K562 (cell line): Measurements from ENCODE around the gene NEB. TPM values are rescaled to one million over a fixed set of nuclear protein-coding genes. Genes with fewer than 3 reads are reported as not detected.

Source experiments
- ATAC-seq: fragments of 200-7000 bp; cut with Tn5 transposase; 3 replicates; pipeline ENCODE4 v1.9.1; 2020; ENCODE audit warnings: moderate library complexity
- BruUV-seq: library from RNA; stranded (reverse); fragments of 400-500 nt; replicated peaks from 2 replicates; lab custom pipeline; 2021; lab: Mats Ljungman, UMichigan
- CTCF ChIA-PET: fragments of 300-600 bp; formaldehyde crosslinking; extraction: SDS; loops from one replicate; lab custom pipeline; 2021; ENCODE audit warnings: low intra/inter-chr PET ratio; lab: Yijun Ruan, JAX
- POLR2A ChIA-PET: fragments of 300-600, 350-650 bp; sonication (Branson Sonifier 250); formaldehyde crosslinking; extraction: SDS; loops from one replicate; lab custom pipeline; 2021; ENCODE audit warnings: antibody characterized with exemption, inconsistent platforms; lab: Yijun Ruan, JAX
- DNase-seq, 4 experiments: peaks; one replicate each; pipeline versions ENCODE4 v3.0.0 to v3.0.0-alpha.2; 2011 to 2018; ENCODE audit warnings: low spot score in 3 of 4, mixed read lengths in 3 of 4; ENCODE audit errors: extremely low read depth in 1 of 4
- FAIRE-seq: peaks from 2 replicates; lab custom pipeline; 2011; peaks lifted over from hg19 to GRCh38; lab: Jason Lieb, UNC
- H2AFZ ChIP-seq: 2 replicates; pipeline ENCODE4 v1.6.0; 2011; ENCODE audit warnings: low read depth, low read length, control low read depth, inconsistent platforms
- H3K27ac ChIP-seq: fragments of 200-600 bp; 3 replicates; pipeline ENCODE4 v1.8.0; 2011; ENCODE audit warnings: low read depth, mild to moderate bottlenecking, control low read depth, inconsistent platforms, low read length, moderate library complexity, mixed read lengths; ENCODE audit errors: extremely low read depth
- H3K27me3 ChIP-seq, 2 experiments: fragments of 300-600 bp in 1 of 2; 2 replicates in 1 of 2; 3 replicates in 1 of 2; pipeline versions ENCODE4 v1.6.0 to v1.8.0; 2011; ENCODE audit warnings: inconsistent platforms in 2 of 2, low read length in 2 of 2, mild to moderate bottlenecking in 1 of 2, mixed read lengths in 1 of 2, moderate library complexity in 1 of 2; ENCODE audit not compliant: control insufficient read depth in 2 of 2, insufficient read depth in 2 of 2
- H3K36me3 ChIP-seq: fragments of 300-600 bp; 3 replicates; pipeline ENCODE4 v1.8.0; 2011; ENCODE audit warnings: mild to moderate bottlenecking, low read length, inconsistent platforms; ENCODE audit not compliant: control insufficient read depth, insufficient read depth
- H3K4me1 ChIP-seq, 2 experiments: fragments of 200-600 bp in 1 of 2; replicated peaks in 1 of 2; 2 replicates in 1 of 2; 3 replicates in 1 of 2; pipeline versions ENCODE4 v1.5.1 to v1.8.0; 2011; ENCODE audit warnings: inconsistent platforms in 2 of 2, low read length in 2 of 2, mild to moderate bottlenecking in 1 of 2, mixed read lengths in 1 of 2, moderate library complexity in 1 of 2; ENCODE audit not compliant: control insufficient read depth in 2 of 2, insufficient read depth in 2 of 2
- H3K4me2 ChIP-seq: 2 replicates; pipeline ENCODE4 v1.6.1; 2011; ENCODE audit warnings: low read length, control low read depth, inconsistent platforms, mixed read lengths; ENCODE audit not compliant: insufficient read depth
- H3K4me3 ChIP-seq: fragments of 200-600 bp; sonication (generic), shearing (Covaris generic); 2 replicates; pipeline ENCODE4 v1.5.1; 2016; ENCODE audit warnings: control low read depth, inconsistent platforms
- H3K79me2 ChIP-seq: fragments of 200-600 bp; 3 replicates; pipeline ENCODE4 v1.8.0; 2011; ENCODE audit warnings: low read length, inconsistent platforms; ENCODE audit not compliant: control insufficient read depth, insufficient read depth
- H3K9ac ChIP-seq, 2 experiments: 2 replicates each; pipeline versions ENCODE4 v1.6.0 to v1.6.1; 2011; ENCODE audit warnings: low read depth in 2 of 2, low read length in 2 of 2, control low read depth in 1 of 2, inconsistent platforms in 1 of 2, mild to moderate bottlenecking in 1 of 2, mixed read lengths in 1 of 2; ENCODE audit not compliant: insufficient read depth in 1 of 2
- H3K9me1 ChIP-seq: one replicate; pipeline ENCODE4 v1.6.0; 2011; ENCODE audit warnings: inconsistent platforms, mild to moderate bottlenecking, low read length, moderate library complexity; ENCODE audit not compliant: control insufficient read depth, insufficient read depth
- H3K9me3 ChIP-seq: replicated peaks from 2 replicates; pipeline ENCODE4 v1.5.1; 2011; ENCODE audit warnings: low read depth, low read length, inconsistent platforms; ENCODE audit not compliant: control insufficient read depth, insufficient read depth
- H4K20me1 ChIP-seq: replicated peaks from 2 replicates; pipeline ENCODE4 v1.6.1; 2011; ENCODE audit warnings: low read length, inconsistent platforms, mixed read lengths; ENCODE audit not compliant: control insufficient read depth, insufficient read depth
- ELF4 ChIP-seq: fragments of 450-650 bp; formaldehyde crosslinking; IDR thresholded peaks from 2 replicates; pipeline ENCODE4 v1.4.0; 2022; ENCODE audit warnings: missing genetic modification characterization
- LARP7 ChIP-seq: fragments of 450-650 bp; IDR thresholded peaks from 2 replicates; pipeline ENCODE4 v1.6.1; 2016
- PBX2 ChIP-seq, 2 experiments: IDR thresholded peaks in 1 of 2; conservative IDR thresholded peaks in 1 of 2; 2 replicates each; pipeline ENCODE4 v1.6.1; 2016; ENCODE audit warnings: low read depth in 2 of 2, mild to moderate bottlenecking in 1 of 2, missing compliant biosample characterization in 1 of 2, missing genetic modification characterization in 1 of 2, moderate library complexity in 1 of 2
- PRMT5 ChIP-seq: sonication (generic); formaldehyde crosslinking; IDR thresholded peaks from 2 replicates; pipeline ENCODE4 v1.5.0; 2020; ENCODE audit warnings: missing genetic modification reagents
- TAF1 ChIP-seq: IDR thresholded peaks from 2 replicates; pipeline ENCODE4 v1.6.1; 2011; ENCODE audit warnings: mild to moderate bottlenecking, low read length, moderate library complexity; ENCODE audit not compliant: insufficient read depth, control insufficient read depth, severe bottlenecking; ENCODE audit errors: extremely low read depth
- WGBS: fragments of 100-300 bp; shearing (Covaris generic); methylation state at CpG from one replicate; pipeline ENCODE4 v1.1.6; 2016; ENCODE audit warnings: low coverage, mixed read lengths; ENCODE audit not compliant: insufficient coverage; ENCODE audit errors: missing lambda C conversion rate; 5-methylcytosine and 5-hydroxymethylcytosine counted together
- in situ Hi-C: fragments of 300-500 bp; cut with MboI; formaldehyde crosslinking; loops from 4 replicates; pipeline ENCODE4 v1.15.0; 2018; ENCODE audit warnings: inconsistent platforms, mixed read lengths
- intact Hi-C: fragments of 100-400 bp; cut with micrococcal nuclease; formaldehyde crosslinking; loops from 2 replicates; pipeline ENCODE4 v1.14.2; 2022
- polyA plus RNA-seq, 8 experiments: library from polyadenylated mRNA; depleted of rRNA in 4 of 8; stranded (reverse) in 5 of 8; unstranded in 3 of 8; fragments of >200 nt; fragmentation: Nextera tagmentation in 2 of 8; fragmentation: Illumina TruSeq in 1 of 8; extraction: Ambion mirVana in 2 of 8; extraction: Trizol in 1 of 8; gene quantifications; 2 replicates each; pipeline versions ENCODE4 v1.2.1 to v1.2.3, GENCODE V29; 2011 to 2014; ENCODE audit warnings: inconsistent platforms in 1 of 8, missing spikeins in 1 of 8
- total RNA-seq, 7 experiments: library from RNA; depleted of rRNA in 6 of 7; stranded (reverse); fragments of >200 nt in 6 of 7; fragmentation: Illumina TruSeq in 2 of 7; extraction: Trizol in 2 of 7; gene quantifications; 2 replicates each; pipeline versions ENCODE4 v1.2.1 to v1.2.3, GENCODE V29; 2011 to 2021; ENCODE audit warnings: low replicate concordance in 1 of 7
- TF ChIP-seq, protein P1 (sequence below), 2 experiments: fragments of 450-650 bp in 1 of 2; sonication (generic) in 1 of 2; formaldehyde crosslinking in 1 of 2; IDR thresholded peaks; 2 replicates each; pipeline versions ENCODE4 v1.7.1 to v1.9.0; 2016 to 2022; ENCODE audit warnings: inconsistent platforms in 1 of 2, mild to moderate bottlenecking in 1 of 2, missing genetic modification reagents in 1 of 2

The NEB gene
- total and polyA plus RNA-seq, 9 of the 15 experiments (the other 6 are each of a cell fraction or from before 2014, with no cell fraction given): 1.7 to 3.8 (median 2.9) TPM

DNA sequence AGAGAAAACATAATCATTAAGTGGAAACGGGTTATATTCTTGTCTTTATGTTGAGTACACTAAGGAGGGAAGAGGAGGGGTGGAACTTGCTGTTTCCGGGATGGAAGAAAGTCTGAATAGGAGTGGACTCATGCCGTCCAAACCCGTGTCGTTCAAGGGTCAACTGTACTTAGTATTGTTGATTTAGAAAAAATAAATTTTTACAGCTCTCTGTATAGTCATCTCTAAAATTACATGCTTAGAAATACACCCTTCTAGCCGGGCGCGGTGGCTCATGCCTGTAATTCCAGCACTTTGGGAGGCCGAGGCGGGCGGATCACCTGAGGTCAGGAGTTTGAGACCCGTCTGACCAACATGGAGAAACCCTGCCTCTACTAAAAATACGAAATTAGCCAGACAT, 295.1 kb downstream of the NEB start:
- TF ChIP-seq ELF4 (CRISPR knock-in tag) (no peak), PBX2 (CRISPR knock-in tag; IDR thresholded peaks at IDR 0.05; ENCODE audit: low read depth) (no peak), PBX2 (tag; conservative IDR thresholded peaks at IDR 0.05; ENCODE audit: low read depth) (no peak), LARP7 (no peak), PRMT5 (CRISPR knock-in tag) (no peak), TAF1 (no peak)
- TF ChIP-seq, protein P1, sequence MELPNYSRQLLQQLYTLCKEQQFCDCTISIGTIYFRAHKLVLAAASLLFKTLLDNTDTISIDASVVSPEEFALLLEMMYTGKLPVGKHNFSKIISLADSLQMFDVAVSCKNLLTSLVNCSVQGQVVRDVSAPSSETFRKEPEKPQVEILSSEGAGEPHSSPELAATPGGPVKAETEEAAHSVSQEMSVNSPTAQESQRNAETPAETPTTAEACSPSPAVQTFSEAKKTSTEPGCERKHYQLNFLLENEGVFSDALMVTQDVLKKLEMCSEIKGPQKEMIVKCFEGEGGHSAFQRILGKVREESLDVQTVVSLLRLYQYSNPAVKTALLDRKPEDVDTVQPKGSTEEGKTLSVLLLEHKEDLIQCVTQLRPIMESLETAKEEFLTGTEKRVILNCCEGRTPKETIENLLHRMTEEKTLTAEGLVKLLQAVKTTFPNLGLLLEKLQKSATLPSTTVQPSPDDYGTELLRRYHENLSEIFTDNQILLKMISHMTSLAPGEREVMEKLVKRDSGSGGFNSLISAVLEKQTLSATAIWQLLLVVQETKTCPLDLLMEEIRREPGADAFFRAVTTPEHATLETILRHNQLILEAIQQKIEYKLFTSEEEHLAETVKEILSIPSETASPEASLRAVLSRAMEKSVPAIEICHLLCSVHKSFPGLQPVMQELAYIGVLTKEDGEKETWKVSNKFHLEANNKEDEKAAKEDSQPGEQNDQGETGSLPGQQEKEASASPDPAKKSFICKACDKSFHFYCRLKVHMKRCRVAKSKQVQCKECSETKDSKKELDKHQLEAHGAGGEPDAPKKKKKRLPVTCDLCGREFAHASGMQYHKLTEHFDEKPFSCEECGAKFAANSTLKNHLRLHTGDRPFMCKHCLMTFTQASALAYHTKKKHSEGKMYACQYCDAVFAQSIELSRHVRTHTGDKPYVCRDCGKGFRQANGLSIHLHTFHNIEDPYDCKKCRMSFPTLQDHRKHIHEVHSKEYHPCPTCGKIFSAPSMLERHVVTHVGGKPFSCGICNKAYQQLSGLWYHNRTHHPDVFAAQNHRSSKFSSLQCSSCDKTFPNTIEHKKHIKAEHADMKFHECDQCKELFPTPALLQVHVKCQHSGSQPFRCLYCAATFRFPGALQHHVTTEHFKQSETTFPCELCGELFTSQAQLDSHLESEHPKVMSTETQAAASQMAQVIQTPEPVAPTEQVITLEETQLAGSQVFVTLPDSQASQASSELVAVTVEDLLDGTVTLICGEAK (IDR thresholded peaks at IDR 0.05): no peak
- TF ChIP-seq, protein P1 (CRISPR knock-in tag; IDR thresholded peaks at IDR 0.05): no peak
- H3K36me3 ChIP-seq: peaks cover 95% of the 10 kb centered on the region
- H3K4me2 ChIP-seq: no peak overlapping the region
- FAIRE-seq (no peak), DNase-seq (no peak), ATAC-seq (no peak)
- no peaks in the 10 kb centered on the region for H3K9me3 ChIP-seq
- H3K79me2 ChIP-seq: no peaks in the 10 kb centered on the region
- H3K27ac ChIP-seq: no peak overlapping the region
- no peak overlapping the region for H2AFZ ChIP-seq
- intact Hi-C loops (no loop called here), in situ Hi-C loops (no loop called here)
- H3K27me3 ChIP-seq: no peaks in the 10 kb centered on the region
- H3K4me1 ChIP-seq: no peaks in the 10 kb centered on the region
- H3K9ac ChIP-seq: no peak overlapping the region
- H3K4me3 ChIP-seq: no peak overlapping the region
- ChIA-PET POLR2A (interaction anchor here (0.6 to 1.8 kb wide), 4 partner anchors 12 to 1852 kb away, joined by 3 to 6 read pairs (median 3); partner anchors contain the start of genes MMADHC and RBM43), CTCF (no interaction called here)
- no TSS peak for BruUV-seq
- H3K9me1 ChIP-seq: no peaks in the 10 kb centered on the region
- no peaks in the 10 kb centered on the region for H4K20me1 ChIP-seq
- 94% methylated on average over 13 of the region's 13 CpGs for WGBS
